IMR-90 (cell line): ENCODE measurements around the gene SMAP1. TPM values are rescaled to one million over a fixed set of nuclear protein-coding genes. Genes with fewer than 3 reads are reported as not detected.

Experiments
- ATAC-seq: fragments of 200-7000 bp; cut with Tn5 transposase; 2 replicates; pipeline ENCODE4 v1.9.1; 2020; ENCODE audit warnings: low read depth, mild to moderate bottlenecking, moderate library complexity
- BruUV-seq: library from RNA; stranded (reverse); fragments of 400-500 nt; replicated peaks from 2 replicates; lab custom pipeline; 2021; lab: Mats Ljungman, UMichigan
- CTCF ChIA-PET: fragments of 300-600 bp; formaldehyde crosslinking; extraction: SDS; loops from one replicate; lab custom pipeline; 2021; ENCODE audit warnings: antibody characterized with exemption; lab: Yijun Ruan, JAX
- POLR2A ChIA-PET: fragments of 300-600 bp; sonication (Branson Sonifier 250); formaldehyde crosslinking; loops from one replicate; lab custom pipeline; 2022; ENCODE audit warnings: antibody characterized with exemption; ENCODE audit not compliant: unreplicated experiment; lab: Charles Lee
- DNase-seq: peaks from one replicate; pipeline ENCODE4 v3.0.0; 2013
- H2AFZ ChIP-seq: replicated peaks from 2 replicates; pipeline ENCODE3; 2013; ENCODE audit warnings: low read length, mild to moderate bottlenecking; ENCODE audit not compliant: poor library complexity
- H2AK5ac ChIP-seq: 2 replicates; pipeline ENCODE4 v1.6.1; 2013; ENCODE audit warnings: low read depth, low read length, inconsistent platforms
- H2AK9ac ChIP-seq: replicated peaks from 2 replicates; pipeline ENCODE3; 2013; ENCODE audit warnings: mild to moderate bottlenecking, low read depth, low read length, moderate library complexity; ENCODE audit not compliant: poor library complexity
- H2BK120ac ChIP-seq: 2 replicates; pipeline ENCODE4 v1.6.1; 2013; ENCODE audit warnings: low read depth, low read length, inconsistent platforms
- H2BK15ac ChIP-seq: 3 replicates; pipeline ENCODE4 v1.6.1; 2013; ENCODE audit warnings: low read depth, low read length, inconsistent platforms
- H2BK20ac ChIP-seq: 2 replicates; pipeline ENCODE4 v1.6.1; 2013; ENCODE audit warnings: low read depth, mild to moderate bottlenecking, inconsistent platforms, low read length, moderate library complexity
- H2BK5ac ChIP-seq: 2 replicates; pipeline ENCODE4 v1.6.1; 2013; ENCODE audit warnings: mild to moderate bottlenecking, low read depth, low read length, inconsistent platforms; ENCODE audit not compliant: poor library complexity, severe bottlenecking
- H3K14ac ChIP-seq: replicated peaks from 2 replicates; pipeline ENCODE4 v1.6.1; 2013; ENCODE audit warnings: low read depth, low read length, inconsistent platforms
- H3K18ac ChIP-seq: 2 replicates; pipeline ENCODE4 v1.6.1; 2013; ENCODE audit warnings: low read depth, low read length, control low read depth
- H3K23ac ChIP-seq: 2 replicates; pipeline ENCODE4 v1.6.1; 2013; ENCODE audit warnings: low read depth, low read length, inconsistent platforms
- H3K27ac ChIP-seq: 2 replicates; pipeline ENCODE4 v1.5.1; 2013; ENCODE audit warnings: mild to moderate bottlenecking, control low read depth, low read length; ENCODE audit not compliant: insufficient read depth
- H3K27me3 ChIP-seq: 2 replicates; pipeline ENCODE4 v1.6.1; 2013; ENCODE audit warnings: low read length; ENCODE audit not compliant: control insufficient read depth, insufficient read depth
- H3K36me3 ChIP-seq: 2 replicates; pipeline ENCODE4 v1.6.1; 2013; ENCODE audit warnings: low read length, mixed read lengths; ENCODE audit not compliant: control insufficient read depth, insufficient read depth
- H3K4ac ChIP-seq: 2 replicates; pipeline ENCODE4 v1.6.1; 2013; ENCODE audit warnings: low read depth, low read length, inconsistent platforms
- H3K4me1 ChIP-seq: 2 replicates; pipeline ENCODE4 v1.6.1; 2013; ENCODE audit warnings: low read length, mixed read lengths; ENCODE audit not compliant: control insufficient read depth, insufficient read depth
- H3K4me2 ChIP-seq: 2 replicates; pipeline ENCODE4 v1.6.1; 2013; ENCODE audit warnings: low read depth, mild to moderate bottlenecking, control low read depth, low read length, moderate library complexity
- H3K4me3 ChIP-seq: 2 replicates; pipeline ENCODE4 v1.5.1; 2013; ENCODE audit warnings: low read depth, mild to moderate bottlenecking, control low read depth, low read length, moderate library complexity; ENCODE audit not compliant: insufficient read depth
- H3K56ac ChIP-seq: 2 replicates; pipeline ENCODE4 v1.6.1; 2013; ENCODE audit warnings: low read length, inconsistent platforms; ENCODE audit not compliant: insufficient read depth; ENCODE audit errors: extremely low read depth
- H3K79me1 ChIP-seq, 2 experiments: 2 replicates each; pipeline ENCODE4 v1.6.1; 2013; ENCODE audit warnings: low read length in 2 of 2, inconsistent platforms in 1 of 2, low read depth in 1 of 2
- H3K9ac ChIP-seq: 2 replicates; pipeline ENCODE4 v1.6.1; 2013; ENCODE audit warnings: low read depth, low read length, control low read depth
- H3K9me1 ChIP-seq: 2 replicates; pipeline ENCODE4 v1.6.1; 2013; ENCODE audit warnings: low read length, inconsistent platforms; ENCODE audit not compliant: insufficient read depth
- H3K9me3 ChIP-seq: 2 replicates; pipeline ENCODE4 v1.6.1; 2013; ENCODE audit warnings: low read length; ENCODE audit not compliant: control insufficient read depth, insufficient read depth
- H4K20me1 ChIP-seq: 2 replicates; pipeline ENCODE4 v1.6.1; 2013; ENCODE audit warnings: low read length, inconsistent platforms; ENCODE audit not compliant: insufficient read depth
- H4K5ac ChIP-seq: 2 replicates; pipeline ENCODE4 v1.6.1; 2013; ENCODE audit warnings: mild to moderate bottlenecking, low read depth, low read length, control low read depth
- H4K8ac ChIP-seq, 2 experiments: 2 replicates each; pipeline ENCODE4 v1.6.1; 2013; ENCODE audit warnings: low read depth in 2 of 2, low read length in 2 of 2, control low read depth in 1 of 2, inconsistent platforms in 1 of 2
- H4K91ac ChIP-seq: 2 replicates; pipeline ENCODE4 v1.6.1; 2013; ENCODE audit warnings: low read depth, low read length, inconsistent platforms; ENCODE audit not compliant: insufficient read depth
- FOS ChIP-seq: fragments of 150-350 bp; IDR thresholded peaks from 2 replicates; pipeline ENCODE4 v1.6.1; 2016; ENCODE audit warnings: low read depth, low read length
- RFX5 ChIP-seq: IDR thresholded peaks from 2 replicates; pipeline ENCODE4 v1.8.0; 2012; ENCODE audit warnings: low read depth, mild to moderate bottlenecking, low read length, moderate library complexity
- WGBS, 2 experiments: methylation state at CpG; one replicate each; pipeline versions ENCODE4 v1.1.5 to v1.1.7; 2013; ENCODE audit warnings: missing lambda C conversion rate in 2 of 2; ENCODE audit not compliant: insufficient read length in 1 of 2; ENCODE audit errors: extremely low coverage in 2 of 2; 5-methylcytosine and 5-hydroxymethylcytosine counted together
- dilution Hi-C: fragments of 300-500 bp; cut with HindIII; formaldehyde crosslinking; loops from one replicate; pipeline ENCODE4 v1.14.3; 2018; ENCODE audit warnings: low sequenced_read_pairs; ENCODE audit not compliant: unreplicated experiment
- in situ Hi-C: fragments of 300-500 bp; cut with MboI; formaldehyde crosslinking; loops from 3 replicates; pipeline ENCODE4 v1.14.3; 2019; ENCODE audit warnings: low sequenced_read_pairs, inconsistent platforms, mixed read lengths
- intact Hi-C: fragments of 100-400 bp; cut with micrococcal nuclease; formaldehyde crosslinking; loops from 2 replicates; pipeline ENCODE4 v1.10.0; 2022
- polyA plus RNA-seq, 3 experiments: library from polyadenylated mRNA; depleted of rRNA; stranded (reverse); fragments of >200 nt; gene quantifications; 2 replicates each; pipeline ENCODE4 v1.2.3, GENCODE V29; 2012; ENCODE audit warnings: low replicate concordance in 1 of 3
- total RNA-seq: library from RNA; depleted of rRNA; stranded (reverse); fragments of >200 nt; gene quantifications from 2 replicates; pipeline ENCODE4 v1.2.3, GENCODE V29; 2012

SMAP1 gene
- total and polyA plus RNA-seq, 2 of the 4 experiments (the other 2 are of a cell fraction), result 14.8 to 16.7 TPM

DNA sequence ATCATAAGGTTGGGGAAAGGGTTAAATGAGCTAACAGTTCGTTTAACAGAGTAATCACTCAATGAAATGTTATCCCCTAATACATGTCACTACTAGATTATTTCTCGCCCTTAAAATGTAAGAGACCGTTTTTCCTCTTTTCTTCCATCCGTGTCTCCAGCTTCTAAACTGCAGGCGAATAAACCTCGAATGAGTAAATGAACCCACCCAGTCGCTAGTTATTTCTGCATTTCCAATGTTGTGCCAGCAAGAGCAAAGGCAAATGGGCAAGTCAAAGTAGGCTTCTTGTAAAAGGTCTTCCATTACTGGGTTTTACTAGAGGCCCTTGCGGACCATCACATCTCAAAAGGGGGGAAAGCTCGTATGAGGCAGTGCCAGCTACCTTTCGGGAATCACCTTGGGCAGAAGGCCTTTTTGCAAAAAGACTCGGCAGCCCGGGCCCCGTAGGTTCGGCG is 400 bp upstream of the SMAP1 start:
- peak overlapping the region; percentile 97 for H3K4me3 ChIP-seq
- H3K23ac ChIP-seq, result peak overlapping the region; percentile 88; the same call in 1 of the 2 replicates
- POLR2A ChIA-PET, result interaction anchor here (1.2 kb wide), 1 partner anchor 11 kb away, joined by 3 read pairs; no protein-coding TSS in a partner anchor
- in situ Hi-C loops, result no loop called here
- peak overlapping the region; percentile 99 to 100 for H4K8ac ChIP-seq
- no peak overlapping the region for H2BK20ac ChIP-seq
- intact Hi-C loops, result loop anchor here (5.0 kb wide), 1 partner anchor 100 kb away; the partner anchor contains the start of gene SDHAF4
- DNase-seq (no peak), ATAC-seq (peak; percentile 4)
- H3K4me2 ChIP-seq, result peak overlapping the region; percentile 100
- H3K79me1 ChIP-seq, result peaks cover 10 to 22% of the 10 kb centered on the region in 2 experiments; a peak in 3 of 4 replicates
- H4K91ac ChIP-seq, result peak overlapping the region; percentile 88
- BruUV-seq, result no TSS peak
- no peak overlapping the region for H2AK5ac ChIP-seq
- peak overlapping the region; percentile 81 for H2BK5ac ChIP-seq
- H4K5ac ChIP-seq, result peak overlapping the region; percentile 100
- H3K18ac ChIP-seq, result peak overlapping the region; percentile 96
- peak overlapping the region; percentile 81 for H3K27ac ChIP-seq
- peak overlapping the region; percentile 94 for H3K14ac ChIP-seq
- H2AK9ac ChIP-seq, result peak overlapping the region; percentile 8
- H2BK15ac ChIP-seq, result peak overlapping the region; percentile 30; the same call in 1 of the 3 replicates
- peak overlapping the region; percentile 31 for H2BK120ac ChIP-seq
- H3K9me1 ChIP-seq, result no peaks in the 10 kb centered on the region
- peak overlapping the region; percentile 92 for H3K4ac ChIP-seq
- H2AFZ ChIP-seq, result peak overlapping the region; percentile 95
- CTCF ChIA-PET, result no interaction called here
- 14% methylated on average over 4 of the region's 15 CpGs; no CpG with 5 or more reads in 1 of the 2 experiments for WGBS, 2 experiments
- no peaks in the 10 kb centered on the region for H3K27me3 ChIP-seq
- H3K9me3 ChIP-seq, result no peaks in the 10 kb centered on the region
- dilution Hi-C loops, result no loop called here
- H3K9ac ChIP-seq, result peak overlapping the region; percentile 88
- H3K56ac ChIP-seq, result peak overlapping the region; percentile 79; the same call in 1 of the 2 replicates
- no peaks in the 10 kb centered on the region for H3K36me3 ChIP-seq
- H3K4me1 ChIP-seq, result no peaks in the 10 kb centered on the region
- no peak for TF ChIP-seq RFX5
- no peak for TF ChIP-seq FOS
- 0 out of 2 replicates have a peak, but pooled peaks cover 4% of the 10 kb centered on the region for H4K20me1 ChIP-seq
